HG03558 (cell line): Measurements from ENCODE around the gene TNFRSF21.

Experiments
- ATAC-seq: cut with Tn5 transposase; IDR thresholded peaks from one replicate; pipeline ENCODE4 v1.9.1; 2021; ENCODE audit warnings: moderate number of reproducible peaks; ENCODE audit not compliant: unreplicated experiment; ENCODE audit errors: extremely low read depth

TNFRSF21 gene

DNA sequence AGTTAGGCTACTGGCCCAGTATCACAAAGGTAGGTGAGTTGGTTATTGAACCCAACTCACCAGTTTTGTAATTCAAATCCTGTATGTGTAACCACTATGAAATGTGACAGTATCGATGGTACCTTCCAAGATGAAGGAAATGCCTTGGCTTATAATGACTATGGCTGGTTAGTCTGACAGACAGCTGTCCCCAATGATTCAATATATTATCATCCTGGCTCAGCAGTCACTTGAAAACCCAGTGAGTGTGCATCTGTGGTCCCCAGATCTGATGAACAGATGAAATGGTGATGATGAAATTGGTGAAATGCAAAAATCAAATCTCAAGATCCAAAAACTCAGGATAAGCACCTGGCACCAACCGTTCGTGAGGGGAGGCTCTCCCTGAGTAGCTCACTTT is 54.8 kb downstream of the TNFRSF21 start:
- ATAC-seq, result no peak

DNA sequence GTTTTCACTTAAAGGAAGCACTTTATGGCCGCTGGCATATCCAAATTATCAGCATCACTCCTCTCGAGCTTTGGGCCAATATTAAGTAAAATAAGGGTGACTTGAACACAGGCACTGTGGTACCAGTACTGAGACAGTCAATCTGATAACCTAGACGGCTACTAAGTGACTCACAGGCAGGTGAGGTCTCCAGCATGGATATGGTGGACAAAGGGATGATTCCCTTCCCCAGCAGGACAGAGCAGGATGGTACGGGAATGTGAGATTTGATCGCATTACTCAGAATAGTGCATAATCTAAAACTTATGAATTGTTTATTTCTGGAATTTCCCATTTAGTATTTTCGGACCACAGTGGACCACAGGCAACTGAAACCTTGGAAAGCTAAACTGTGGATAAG is 55.7 kb downstream of the TNFRSF21 start:
- ATAC-seq, result no peak

DNA sequence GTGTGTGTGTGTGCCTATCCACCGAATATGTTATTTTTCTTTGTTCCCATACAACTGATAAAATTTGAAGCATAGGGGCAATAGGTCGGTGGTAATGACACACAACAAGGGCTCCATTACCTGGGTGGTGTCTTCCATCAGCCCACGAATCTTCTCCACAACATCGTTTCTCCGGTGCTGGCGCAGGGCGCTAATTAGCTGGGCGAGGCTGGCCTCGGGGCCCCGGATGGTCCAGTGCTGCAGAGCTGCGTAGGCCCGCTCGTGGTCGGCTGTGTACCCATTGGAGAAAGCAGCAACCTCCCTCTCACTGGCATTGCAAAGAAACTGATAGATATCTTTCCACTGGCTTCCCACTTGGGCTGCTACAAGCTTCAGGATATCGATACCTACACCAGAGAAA is 56.6 kb downstream of the TNFRSF21 start:
- ATAC-seq, result no peak

DNA sequence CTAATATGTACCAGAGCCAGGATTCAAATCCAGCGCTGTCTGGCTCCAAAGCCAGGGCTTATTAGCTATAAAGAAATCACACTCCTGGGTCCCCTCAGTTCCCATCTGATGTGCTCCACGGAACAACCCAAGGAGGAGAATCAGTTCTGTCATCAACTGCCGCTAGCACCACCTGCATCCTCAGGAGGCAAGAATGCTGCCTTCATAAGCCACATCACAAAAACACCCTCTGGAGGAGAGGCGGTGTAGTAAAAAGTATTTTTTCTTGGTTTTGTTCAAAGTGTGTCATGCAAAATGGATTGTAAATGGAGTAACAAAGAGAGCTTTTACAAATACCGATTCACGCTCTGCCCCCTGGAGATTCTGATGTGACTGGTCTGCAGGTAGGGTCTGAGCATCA is 57.1 kb downstream of the TNFRSF21 start:
- no peak for ATAC-seq

DNA sequence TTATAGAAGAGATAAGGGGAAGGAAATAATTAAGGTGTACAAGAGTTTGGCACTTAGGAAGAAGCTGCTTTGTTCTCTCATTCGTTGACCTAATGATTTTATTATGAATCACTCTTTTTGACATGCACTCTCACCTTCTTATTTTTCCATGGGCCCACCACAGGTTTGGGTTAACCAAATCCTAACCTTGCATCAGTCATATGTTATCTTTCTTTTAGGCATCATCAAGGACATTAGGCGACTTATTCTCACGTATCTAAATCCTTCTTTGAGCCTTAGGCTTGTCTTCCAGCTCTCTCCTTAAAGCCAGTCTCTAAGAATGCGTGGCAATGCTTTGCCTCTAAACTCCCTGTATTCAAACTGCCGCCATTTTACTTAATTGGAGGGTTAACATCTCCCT is 58.3 kb downstream of the TNFRSF21 start:
- no peak for ATAC-seq

DNA sequence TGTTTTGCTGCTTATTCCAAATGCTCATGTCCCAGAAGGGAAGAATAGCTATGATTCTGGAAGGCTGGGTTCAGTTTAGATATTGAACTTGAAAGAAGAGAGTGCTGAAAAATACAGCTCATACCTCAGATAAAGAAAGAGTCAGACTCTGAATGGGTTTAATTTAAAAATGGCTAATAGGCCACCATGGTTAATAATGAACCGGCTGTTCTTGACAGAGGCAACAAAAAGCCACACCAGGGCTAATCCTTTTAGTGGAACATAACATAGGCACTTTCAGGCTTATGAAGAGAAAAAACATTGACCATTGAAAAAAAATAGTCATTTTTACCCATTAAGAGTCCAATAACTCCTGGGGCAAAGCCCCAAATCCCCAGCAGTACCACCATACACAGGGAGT is 59.4 kb downstream of the TNFRSF21 start:
- no peak for ATAC-seq

DNA sequence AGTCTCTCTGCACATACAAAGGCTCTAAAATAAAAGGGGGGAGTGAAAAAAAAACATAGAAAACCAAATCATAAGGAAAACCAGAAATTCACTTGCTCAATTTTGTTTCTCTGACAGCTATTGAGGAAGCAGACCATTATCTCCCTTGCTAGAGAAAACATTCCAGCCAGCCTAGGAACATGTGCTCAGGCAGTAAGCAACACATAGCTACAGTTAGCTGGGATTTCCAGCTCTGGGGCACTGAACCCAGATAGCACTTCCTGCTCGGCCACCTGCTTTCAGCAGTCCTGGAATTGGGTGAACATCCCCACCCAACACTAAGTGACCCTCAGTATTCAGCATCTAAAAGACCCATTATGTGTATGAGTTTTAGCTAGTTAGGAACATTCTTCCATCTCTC is 61.3 kb downstream of the TNFRSF21 start:
- ATAC-seq, result no peak

DNA sequence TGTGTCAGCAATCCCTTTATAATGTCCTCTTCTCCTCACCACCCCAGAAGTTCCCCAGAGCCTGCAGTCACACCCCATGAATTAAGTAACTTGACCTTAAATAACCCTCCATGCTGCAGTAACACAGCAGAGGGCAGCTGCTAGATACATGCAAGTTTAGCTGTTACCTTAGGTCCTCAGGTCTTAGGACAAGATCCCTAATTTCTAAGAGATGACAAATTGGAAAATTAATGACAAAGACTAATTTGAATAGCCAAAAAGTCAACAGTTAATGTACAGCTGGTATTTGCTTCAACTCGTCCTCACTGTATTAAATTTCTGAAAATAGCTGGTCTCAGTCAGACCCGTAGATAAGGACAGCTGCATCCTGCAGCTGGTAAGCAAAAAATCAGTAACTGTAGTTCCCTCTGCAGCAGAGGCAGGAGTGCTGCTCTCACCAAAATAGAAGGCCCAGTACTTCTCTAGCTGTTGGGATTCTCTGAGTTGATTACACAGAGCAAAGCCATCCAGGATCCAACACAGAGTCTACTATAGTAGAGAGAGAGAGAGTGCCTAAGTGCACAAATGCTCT is 62.4 kb downstream of the TNFRSF21 start:
- ATAC-seq, result peak; percentile 31

DNA sequence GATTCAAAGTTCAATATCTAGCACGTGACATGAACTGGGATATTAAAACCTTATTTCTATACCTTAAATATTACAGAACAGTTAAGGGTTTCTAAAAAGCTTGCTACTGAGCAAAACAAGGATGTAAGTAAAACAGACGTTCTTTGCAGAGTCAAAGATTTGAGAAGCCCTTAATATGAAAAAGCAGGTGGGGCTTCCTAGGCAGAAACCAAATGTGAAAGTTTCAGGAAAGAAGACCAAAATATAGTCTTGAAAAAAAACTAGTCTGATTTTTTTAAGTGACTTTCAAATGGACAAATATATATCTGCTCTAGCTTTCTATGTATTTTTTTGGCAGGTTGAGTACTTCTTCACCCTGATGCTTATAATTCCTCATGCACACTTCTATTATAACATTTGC is 63.2 kb downstream of the TNFRSF21 start:
- no peak for ATAC-seq

DNA sequence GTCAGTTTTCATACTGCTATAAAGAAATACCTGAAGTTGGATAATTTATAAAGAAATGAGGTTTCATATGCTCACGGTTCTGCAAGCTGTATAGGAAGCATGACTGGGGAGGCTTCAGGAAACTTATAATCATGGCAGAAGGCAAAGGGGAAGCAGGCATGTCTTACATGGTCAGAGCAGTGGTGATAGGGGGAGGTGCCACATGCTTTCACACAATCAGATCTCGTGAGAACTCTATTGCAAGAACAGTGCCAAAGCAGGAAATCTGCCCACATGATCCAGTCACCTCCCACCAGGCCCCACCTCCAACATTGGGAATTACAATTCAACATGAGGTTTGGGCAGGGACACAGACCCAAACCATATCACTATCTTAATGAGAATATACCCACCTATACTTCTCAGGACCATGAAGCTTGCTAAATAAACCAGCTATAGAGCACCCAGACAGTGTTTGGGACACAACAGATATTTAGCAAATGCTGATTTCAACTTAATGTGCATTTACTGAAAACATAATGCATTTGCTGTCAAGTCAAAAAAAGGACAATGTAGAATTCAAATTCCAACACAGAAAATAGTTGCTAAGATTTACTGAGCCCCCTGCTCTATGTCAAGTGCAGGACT is 63.8 kb downstream of the TNFRSF21 start:
- no peak for ATAC-seq

DNA sequence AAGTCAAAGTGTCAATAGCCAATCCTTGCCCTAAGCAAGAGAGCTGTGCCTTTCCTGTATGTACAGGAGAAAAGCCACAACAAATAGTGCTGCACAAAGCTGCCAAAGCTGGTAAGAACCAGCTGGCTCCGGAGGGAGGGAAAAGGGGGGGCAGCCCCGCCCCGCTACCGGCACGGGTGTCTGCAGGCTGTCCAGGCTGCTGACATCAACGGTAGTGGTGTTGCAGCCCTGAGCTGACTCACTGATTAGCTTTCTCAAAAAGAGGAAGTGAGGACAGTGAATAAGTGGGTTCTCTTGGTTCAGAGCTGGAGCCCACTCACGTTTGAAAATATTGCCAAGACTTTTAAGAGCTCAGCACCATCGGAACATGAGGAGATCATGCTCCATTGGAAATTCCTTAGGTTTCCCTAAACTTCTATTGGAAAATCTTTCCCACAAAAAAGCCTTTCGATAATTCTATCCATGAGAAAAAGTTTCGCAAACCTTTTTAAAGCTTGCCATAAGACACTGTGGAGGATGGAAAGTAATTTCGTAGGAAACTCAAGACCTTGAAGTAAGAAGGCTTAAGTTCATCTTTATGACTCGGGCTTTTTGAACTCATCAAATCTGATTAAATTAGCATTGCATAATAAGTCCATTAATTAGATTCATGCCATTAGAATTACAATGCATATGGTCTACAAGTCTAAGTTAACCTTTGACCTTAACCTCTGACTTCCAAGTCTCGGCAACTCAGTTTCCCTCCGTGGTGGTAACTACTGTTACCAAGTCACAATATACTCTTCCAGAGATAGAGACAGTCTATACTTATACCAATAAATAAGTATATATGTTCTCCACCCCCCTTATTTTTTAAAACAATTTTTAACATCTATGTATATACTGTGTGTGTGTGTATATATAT is 67.0 kb downstream of the TNFRSF21 start:
- ATAC-seq, result peak; percentile 97

DNA sequence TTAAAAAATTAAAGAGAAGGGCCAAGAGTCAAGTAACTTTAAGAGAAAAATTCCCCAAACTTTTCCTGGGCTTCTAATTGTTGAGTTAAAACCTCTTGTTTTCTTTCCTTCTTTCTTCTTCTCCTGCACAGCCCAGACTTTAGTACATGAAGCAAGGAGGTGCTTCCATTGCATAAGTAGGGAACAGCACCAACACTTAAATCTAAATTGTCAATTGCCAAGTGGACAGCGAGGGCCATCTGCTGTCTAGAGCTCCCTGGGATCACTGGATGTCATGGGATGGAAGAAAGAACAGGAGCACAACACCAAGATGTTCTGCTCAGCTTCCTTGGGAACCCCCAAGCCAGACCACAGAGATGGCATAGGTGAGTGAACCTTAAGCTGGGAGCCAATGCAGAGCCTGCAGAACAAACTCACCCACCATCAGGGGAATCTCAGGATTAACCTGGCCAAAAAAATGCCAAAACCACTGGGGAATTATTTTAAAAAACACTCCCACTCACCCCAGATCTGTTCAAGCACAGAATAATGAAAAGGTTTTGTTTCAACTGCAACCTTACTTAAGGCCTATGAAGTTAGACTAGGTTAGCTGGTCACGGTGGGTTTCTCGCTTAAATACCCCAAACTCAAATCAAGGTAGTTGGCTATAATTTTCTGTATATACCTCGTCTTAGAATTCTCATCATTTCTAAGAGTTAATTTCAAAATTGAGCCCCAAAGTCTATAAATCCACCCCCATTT is 67.8 kb downstream of the TNFRSF21 start:
- ATAC-seq, result no peak

DNA sequence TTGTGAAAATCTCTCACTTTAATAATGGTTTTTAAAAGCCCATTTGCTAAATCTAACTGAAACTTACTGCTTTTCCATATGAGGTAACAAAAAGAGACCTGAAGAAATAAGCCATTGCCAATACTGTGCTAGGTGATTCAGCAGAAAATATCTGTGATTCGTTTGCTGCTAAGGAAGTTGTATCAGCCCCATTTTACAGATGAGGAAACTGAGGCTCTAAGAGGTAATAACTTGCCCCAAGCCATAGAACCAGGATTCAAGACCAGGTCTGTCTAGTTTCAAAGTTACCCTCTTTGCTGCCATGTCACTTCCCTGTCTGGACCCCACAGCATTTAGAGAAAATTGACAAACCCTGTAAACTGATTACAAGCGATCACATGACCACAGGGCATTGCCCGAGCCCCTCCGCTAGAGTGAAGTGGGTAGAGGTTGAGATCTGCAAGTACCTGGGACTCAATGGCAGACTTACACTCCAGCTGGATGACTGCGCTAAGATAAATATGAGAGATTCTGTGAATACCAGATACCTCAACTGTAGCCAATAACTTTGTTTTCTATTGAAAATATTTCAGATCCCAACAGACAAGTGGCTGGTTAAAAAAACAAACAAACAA is 69.3 kb downstream of the TNFRSF21 start:
- ATAC-seq, result no peak

DNA sequence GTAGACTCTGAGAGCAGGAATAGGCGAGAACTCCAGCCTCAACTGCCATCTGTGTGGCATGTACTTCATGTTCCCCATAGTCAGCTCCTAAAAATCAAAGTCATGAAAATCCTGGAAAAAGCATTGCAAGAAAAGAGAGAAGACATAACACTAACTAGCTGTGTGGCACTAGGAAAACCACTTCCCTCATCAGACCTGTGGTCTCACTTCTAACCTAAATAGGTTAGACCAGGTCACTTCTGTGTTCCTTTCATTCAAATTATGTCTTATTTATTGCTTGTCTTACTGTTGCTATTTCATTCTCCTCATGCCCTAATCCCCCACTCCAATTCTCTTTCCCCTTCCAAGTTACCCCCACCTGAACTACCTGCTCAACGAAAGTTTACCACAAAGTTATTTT is 70.2 kb downstream of the TNFRSF21 start:
- no peak for ATAC-seq

DNA sequence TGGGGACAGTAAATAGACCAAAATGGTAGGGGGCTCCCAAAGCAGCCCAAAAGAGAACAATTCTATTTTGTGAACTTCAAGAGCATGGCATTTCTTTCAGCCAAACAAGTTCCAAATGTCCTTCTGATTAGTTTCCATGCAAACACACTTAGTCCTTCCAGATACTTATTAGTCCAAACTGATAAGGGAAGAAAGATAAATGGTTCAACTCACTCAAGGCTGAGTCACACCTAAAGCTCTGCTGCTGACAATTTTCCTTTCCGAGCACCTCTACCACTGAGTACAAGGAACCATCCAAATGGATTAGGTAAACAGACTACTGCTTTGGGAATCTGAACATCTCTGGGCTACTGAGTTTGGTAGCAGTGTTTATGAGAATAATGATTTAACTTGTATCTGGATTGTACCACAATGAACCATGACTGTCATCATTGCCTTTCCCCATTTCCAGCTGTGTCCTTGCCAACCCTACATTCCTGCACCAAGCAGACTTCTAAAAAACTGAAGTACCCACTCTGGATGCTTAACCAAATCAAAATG is 71.2 kb downstream of the TNFRSF21 start:
- ATAC-seq, result no peak

DNA sequence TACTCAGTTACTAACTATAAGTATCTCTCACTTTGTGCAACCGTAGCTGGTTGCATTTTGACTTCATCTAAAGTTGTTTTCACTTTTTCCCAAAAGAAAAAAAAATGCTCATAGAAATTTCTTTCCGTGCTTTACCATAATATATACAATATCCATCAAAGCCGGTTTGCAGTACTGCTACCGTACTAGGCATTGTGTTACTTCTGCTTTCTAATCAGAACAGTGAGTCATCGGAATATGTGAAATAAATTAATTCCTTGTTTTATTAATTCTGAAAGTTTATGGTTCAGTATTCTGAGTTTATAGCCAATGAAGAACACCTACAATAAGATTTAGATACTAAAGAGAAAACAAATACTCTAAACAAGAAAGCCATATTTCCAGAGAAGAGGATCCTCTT is 72.5 kb downstream of the TNFRSF21 start:
- no peak for ATAC-seq

DNA sequence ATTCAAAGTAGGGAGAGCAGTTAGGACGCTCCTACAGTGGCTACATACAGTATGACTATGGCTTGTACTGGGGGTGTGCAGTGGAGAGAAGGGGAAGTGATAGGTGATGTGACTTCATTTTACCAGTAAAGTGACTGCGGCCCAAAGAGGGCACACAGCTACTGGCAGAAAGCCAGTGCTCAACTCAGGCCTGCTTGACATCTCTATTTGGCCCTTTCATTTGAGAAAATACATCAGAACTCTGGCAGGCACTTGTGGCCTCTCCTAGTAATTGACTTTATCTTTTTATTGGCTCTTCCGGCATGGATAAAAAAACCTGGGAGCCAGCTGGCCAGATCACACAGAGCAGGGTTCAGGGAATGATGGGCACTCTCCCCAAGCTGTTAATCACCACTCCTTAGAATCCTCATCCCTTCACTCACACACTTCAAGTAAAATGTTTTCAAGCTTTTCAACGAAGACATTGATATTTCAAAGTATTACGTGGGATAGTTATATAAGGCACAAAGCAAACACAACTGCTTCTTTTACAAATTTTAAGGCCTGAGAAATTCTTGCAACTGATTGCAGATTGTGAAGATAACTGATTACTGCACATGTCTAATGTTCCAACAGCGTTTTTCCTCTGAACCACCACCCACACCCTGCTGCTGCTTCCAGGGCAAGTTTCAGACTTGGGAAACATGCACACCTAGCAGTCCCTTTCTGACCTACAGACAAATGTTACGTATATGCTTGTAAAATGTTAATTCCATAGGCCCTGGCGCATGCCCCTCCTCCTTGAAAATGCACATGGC is 73.5 kb downstream of the TNFRSF21 start:
- peak; percentile 50 for ATAC-seq

DNA sequence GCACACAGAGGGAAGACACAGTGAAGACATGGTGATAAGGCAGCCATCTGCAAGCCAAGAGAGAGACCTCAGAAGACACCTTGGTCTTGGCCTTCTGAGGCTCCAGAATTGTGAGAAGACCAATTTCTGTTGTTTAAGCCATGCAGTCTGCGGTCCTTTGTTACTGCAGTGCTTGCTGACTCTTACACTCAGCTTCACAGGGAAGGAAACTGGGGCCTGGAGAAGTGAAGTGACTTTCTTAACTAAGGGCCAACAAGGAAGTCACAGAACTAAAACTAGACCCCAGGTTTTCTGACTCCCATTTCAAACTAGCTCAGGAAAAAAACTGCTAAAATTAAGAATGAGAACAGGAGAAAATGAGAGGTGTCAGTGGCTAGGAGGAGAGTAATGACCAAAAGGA is 74.3 kb downstream of the TNFRSF21 start:
- no peak for ATAC-seq

DNA sequence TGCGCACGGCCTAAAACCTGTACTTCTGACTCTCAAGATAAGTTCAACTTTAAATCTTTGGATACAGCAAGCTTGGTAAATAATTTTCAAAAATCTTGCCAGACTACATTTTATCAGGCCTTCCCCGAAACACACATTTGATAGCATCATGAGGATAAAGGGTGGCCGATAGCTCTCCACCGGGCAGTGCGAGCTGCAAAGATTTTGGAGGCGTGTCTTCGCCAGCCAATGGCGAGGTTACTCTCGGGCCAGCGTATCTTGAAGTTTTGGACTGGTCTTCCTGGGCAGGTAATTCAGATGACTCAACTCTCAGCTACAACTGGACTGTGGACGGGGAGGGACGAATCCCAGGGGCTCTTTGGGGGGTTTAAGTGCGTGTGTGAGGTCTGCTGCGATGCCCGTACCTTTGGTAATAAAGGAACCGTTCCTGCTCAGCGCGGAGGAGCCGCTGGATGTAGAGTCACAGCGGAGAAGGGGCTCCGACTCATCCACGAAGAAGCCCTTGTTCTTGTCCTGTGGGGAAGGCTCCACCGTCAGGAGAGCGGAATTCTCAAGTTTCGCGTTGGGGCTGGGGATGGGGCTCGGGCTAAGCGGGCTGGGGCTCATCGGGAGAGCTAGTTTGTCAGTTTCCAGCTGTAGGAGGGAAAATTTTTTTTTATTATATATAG is 75.3 kb downstream of the TNFRSF21 start:
- no peak for ATAC-seq
